Right forelimb (tissue), 1 donor: ENCODE measurements around the gene TUBGCP4.
"Not testable (repeated sequence)": the region's sequence is repeated elsewhere in the genome, so short reads cannot be mapped to it uniquely, and the experiment has no call there.

Source experiments
- DNase-seq: peaks from one replicate; pipeline ENCODE4 v3.0.0-alpha.2; 2018

The TUBGCP4 gene

DNA sequence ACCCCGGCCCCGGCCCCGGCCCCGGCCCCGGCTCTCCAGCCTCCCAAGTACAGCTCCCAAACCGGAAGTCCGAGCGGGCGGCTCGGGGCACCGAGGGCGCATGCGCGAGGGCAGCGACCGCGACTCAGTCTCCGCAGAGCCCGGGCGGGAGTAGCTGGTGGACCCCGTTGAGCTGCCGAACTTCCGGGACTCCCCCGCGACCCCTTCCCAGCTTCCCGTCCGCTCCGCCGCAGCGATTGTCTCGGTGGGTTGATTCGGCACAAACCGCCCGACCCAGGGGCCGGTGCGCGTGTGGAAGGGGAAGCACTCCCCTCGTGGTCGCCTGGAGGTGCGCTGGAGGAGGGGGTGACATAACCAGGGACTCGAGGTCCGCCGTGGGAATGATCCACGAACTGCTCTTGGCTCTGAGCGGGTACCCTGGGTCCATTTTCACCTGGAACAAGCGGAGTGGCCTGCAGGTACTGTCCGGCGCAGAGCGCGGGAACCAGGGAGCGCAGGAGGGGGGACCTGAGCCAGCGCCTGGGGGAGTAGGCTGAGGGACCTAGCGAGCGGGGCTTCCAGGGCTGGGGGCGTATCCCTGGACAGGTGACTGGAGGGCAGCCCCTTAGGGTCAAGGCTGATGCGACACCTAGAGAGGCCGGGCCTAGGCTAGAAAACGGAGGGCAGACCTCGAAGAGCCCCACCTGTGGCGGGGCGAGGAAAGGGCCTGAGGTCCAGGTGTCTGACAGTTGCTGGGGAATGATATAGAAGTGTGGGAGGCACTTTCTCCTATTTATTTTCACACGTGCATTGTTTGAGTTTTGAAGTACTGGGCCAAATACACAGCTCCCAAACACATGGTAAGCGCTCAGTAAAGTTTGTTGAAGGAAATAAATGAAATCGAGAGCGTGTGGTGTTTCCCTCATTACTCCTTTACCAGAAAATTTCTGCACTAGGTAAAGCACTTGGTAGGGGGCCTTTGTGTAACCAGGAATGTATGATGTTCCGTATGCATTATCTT, at the start of gene TUBGCP4, which contains the start of gene ZSCAN29:
TUBGCP4 (plus strand) TSS at position 127 of the 1,000 bp plus-strand sequence; CDS start at position 381, 254 bp downstream.
ZSCAN29 (minus strand) TSS at position 69 of the 1,000 bp plus-strand sequence. CDS start 1,130 bp downstream, outside the sequence.
- DNase-seq = peak; percentile 91

GRCh38 chr15:43325039-43325684, 45.7 kb upstream of the TUBGCP4 start:
- no peak for DNase-seq

GRCh38 chr15:43329217-43329959, 41.5 kb upstream of the TUBGCP4 start:
- no peak for DNase-seq

- peak; percentile 96 for DNase-seq
Measured at GRCh38 chr15:43329960-43330779, 40.7 kb upstream of the TUBGCP4 start, which contains the start of gene LCMT2. Gene LCMT2, minus strand, starts transcription at chr15:43330573. Its CDS starts 84 bp downstream, at chr15:43330489.

GRCh38 chr15:43330780-43331087, 40.2 kb upstream of the TUBGCP4 start:
- no peak for DNase-seq

DNA sequence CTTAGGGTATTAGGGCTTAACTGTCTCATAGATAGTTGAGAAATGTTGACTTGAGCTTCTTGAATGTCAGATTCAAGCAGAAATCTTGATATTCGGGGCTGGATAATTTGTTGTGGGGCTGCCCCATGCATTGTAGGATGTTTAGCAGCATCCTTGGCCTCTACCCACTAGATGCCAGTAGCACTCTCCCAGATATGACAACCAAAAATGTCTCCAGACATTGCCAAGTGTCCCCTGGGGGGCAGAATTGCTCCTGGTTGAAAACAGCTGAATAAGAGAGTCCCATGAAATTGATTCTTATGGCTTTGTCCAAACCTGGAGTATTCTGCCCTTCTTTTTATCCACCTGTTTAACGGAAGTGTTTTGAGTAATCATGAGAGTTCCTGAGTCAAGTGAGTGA, 24.6 kb upstream of the TUBGCP4 start:
- DNase-seq = no peak

DNA sequence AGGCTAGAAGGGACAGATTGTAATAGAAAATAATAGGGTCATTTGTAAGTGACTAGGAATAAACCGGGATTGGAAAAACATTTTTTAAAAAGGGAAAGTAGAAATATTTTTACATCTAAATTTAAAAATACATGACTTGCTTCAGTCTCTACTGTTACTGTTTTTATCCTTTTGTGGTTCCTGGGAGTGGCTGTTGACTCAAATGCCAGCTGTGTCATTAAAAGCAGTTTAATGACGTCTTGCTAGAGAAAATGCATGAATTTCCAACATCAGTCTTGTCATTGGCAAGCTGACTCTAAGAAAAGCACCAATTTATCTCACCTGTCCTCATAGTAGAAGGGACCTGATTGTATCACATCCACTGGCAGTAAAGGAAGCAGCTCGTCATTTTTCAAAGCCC, 23.8 kb upstream of the TUBGCP4 start:
- no peak for DNase-seq

DNA sequence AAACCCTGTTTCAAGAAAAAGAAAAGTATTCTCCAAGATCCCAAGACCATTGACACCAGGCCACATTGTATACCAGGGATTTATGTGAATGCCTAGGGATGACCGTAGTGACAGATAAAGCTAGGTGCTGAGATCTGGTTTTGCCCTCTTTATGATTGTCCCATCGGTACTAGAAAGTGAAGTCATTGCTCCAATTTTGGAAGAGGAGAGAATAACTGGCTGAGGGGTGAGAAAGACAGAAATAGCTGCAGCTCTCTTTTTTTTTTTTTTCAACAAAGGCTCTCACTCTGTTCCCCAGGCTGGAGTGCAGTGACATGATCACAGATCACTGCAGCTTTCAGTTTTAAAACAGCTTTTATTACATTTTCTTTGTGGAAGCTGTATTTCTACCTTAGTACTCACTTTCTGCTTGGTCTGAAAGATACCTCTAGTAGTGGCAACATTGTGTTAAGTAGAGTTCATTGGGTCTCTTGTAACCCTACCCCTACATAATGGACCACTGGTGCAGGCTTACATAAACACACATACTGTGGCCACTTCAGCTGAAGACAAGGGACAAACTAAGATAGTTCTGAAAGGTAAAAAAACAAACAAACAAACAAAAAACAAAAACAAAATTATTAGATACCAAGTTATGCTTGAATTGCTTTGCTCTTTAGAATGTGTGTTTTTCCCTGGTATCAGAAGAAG, 18.1 kb upstream of the TUBGCP4 start:
- DNase-seq = no peak

- DNase-seq = no peak
Measured at GRCh38 chr15:43360821-43361220, 10.1 kb upstream of the TUBGCP4 start.

GRCh38 chr15:43361313-43361903, 9.5 kb upstream of the TUBGCP4 start:
- DNase-seq = no peak

- peak; percentile 60 for DNase-seq
Measured at GRCh38 chr15:43370310-43370974, 459 bp upstream of the TUBGCP4 start.

DNA sequence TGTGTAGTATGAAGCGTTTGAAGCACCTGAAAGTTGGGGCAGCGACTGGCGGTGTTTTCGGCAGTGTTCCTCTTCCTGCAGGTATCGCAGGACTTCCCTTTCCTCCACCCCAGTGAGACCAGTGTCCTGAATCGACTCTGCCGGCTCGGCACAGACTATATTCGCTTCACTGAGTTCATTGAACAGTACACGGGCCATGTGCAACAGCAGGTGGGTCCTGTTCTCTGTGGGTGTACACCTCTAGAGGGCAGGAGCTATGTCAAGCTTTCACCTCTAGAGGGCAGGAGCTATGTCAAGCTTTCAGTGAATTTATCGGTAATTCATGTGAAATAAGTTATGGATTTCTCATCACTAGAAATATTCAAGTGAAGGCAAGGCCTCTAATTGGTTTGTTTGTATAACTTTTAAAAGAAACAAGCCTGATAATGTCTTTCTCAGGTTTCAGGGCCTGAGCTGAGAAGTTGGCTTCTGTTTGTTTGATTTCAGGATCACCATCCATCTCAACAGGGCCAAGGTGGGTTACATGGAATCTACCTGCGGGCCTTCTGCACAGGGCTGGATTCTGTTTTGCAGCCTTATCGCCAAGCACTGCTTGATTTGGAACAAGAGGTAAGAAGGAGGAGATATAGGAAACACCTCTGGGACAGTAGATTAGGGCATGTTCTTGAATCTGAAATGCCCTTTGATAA, 5.3 kb downstream of the TUBGCP4 start:
- DNase-seq = no peak

- no peak for DNase-seq
Measured at GRCh38 chr15:43378601-43379000, 7.7 kb downstream of the TUBGCP4 start.

GRCh38 chr15:43382310-43382709, 11.4 kb downstream of the TUBGCP4 start:
- no peak for DNase-seq

- no peak for DNase-seq
Measured at GRCh38 chr15:43383070-43383469, 12.2 kb downstream of the TUBGCP4 start.

- no peak for DNase-seq
Measured at GRCh38 chr15:43390723-43391122, 19.8 kb downstream of the TUBGCP4 start.

GRCh38 chr15:43393592-43393991, 22.7 kb downstream of the TUBGCP4 start:
- DNase-seq = not testable (repeated sequence)

GRCh38 chr15:43402255-43402654, 31.4 kb downstream of the TUBGCP4 start:
- DNase-seq = no peak

DNA sequence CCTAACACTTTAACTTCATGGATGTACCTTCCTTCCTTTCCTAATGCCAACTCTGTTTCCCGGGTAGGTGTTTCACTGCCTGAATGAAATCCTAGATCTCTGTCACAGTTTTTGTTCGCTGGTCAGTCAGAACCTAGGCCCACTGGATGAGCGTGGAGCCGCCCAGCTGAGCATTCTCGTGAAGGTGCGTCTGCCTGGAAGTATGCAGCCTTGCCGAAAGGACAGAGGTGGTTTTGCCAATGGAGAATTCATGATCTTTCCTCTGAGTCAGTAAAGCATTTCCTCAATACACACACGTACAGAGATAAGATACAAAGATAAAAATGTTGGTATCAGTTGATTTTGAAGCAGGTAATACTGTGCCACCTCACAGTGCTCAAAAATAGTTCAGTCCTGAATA, 32.7 kb downstream of the TUBGCP4 start:
- no peak for DNase-seq

GRCh38 chr15:43404130-43404529, 33.2 kb downstream of the TUBGCP4 start:
- no peak for DNase-seq
